NB4 (cell line): ENCODE measurements around the gene RIPOR3.
"Not testable (repeated sequence)": the region's sequence is repeated elsewhere in the genome, so short reads cannot be mapped to it uniquely, and the experiment has no call there.

Experiments used
- CTCF ChIP-seq: IDR thresholded peaks from one replicate; pipeline ENCODE4 v1.5.1; 2012; ENCODE audit warnings: low read depth, low read length
- MAX ChIP-seq: IDR thresholded peaks from 2 replicates; pipeline ENCODE4 v1.6.1; 2011; ENCODE audit warnings: low read depth, low read length
- POLR2A ChIP-seq: IDR thresholded peaks from 2 replicates; pipeline ENCODE4 v1.6.1; 2011; ENCODE audit warnings: mild to moderate bottlenecking; ENCODE audit not compliant: insufficient read length; ENCODE audit errors: extremely low read depth

GRCh38 chr20:50620459-50620858, 70.9 kb downstream of the RIPOR3 start:
- not testable (repeated sequence) for TF ChIP-seq POLR2A, CTCF, MAX
